NCI-H69 (cell line): Measurements from ENCODE around the gene CFAP77.
A peak's percentile ranks its signal among the peaks of the same experiment; 100 is the strongest.

Experiments used
- DNase-seq: peaks from one replicate; lab custom pipeline; 2025; lab: John Stamatoyannopoulos, UW

Gene CFAP77

GRCh38 chr9:132582276-132582785, 172.3 kb downstream of the CFAP77 start, which contains the start of gene BARHL1:
BARHL1 (plus strand) TSS chr9:132582606; CDS start chr9:132582798, 192 bp downstream.
- DNase-seq, result peak; percentile 58

GRCh38 chr9:132582786-132583583, 173.0 kb downstream of the CFAP77 start:
- no peak for DNase-seq

GRCh38 chr9:132583584-132584304, 173.7 kb downstream of the CFAP77 start:
- DNase-seq, result no peak

GRCh38 chr9:132584601-132585560, 174.9 kb downstream of the CFAP77 start:
- DNase-seq, result no peak

GRCh38 chr9:132585954-132586829, 176.2 kb downstream of the CFAP77 start:
- peak; percentile 69 for DNase-seq

GRCh38 chr9:132586830-132587591, 177.0 kb downstream of the CFAP77 start:
- DNase-seq, result peak; percentile 69

- no peak for DNase-seq
These were observed 177.6 kb downstream of the CFAP77 start for GRCh38 chr9:132587592-132587955.

- DNase-seq, result no peak
These were observed 178.1 kb downstream of the CFAP77 start for GRCh38 chr9:132588098-132588497.

GRCh38 chr9:132588501-132589147, 178.6 kb downstream of the CFAP77 start:
- no peak for DNase-seq

GRCh38 chr9:132589148-132590036, 179.4 kb downstream of the CFAP77 start:
- peak; percentile 49 for DNase-seq

- no peak for DNase-seq
These were observed 180.0 kb downstream of the CFAP77 start for GRCh38 chr9:132590037-132590317.

- no peak for DNase-seq
These were observed 180.5 kb downstream of the CFAP77 start for GRCh38 chr9:132590318-132591182.

- DNase-seq, result no peak
These were observed 181.2 kb downstream of the CFAP77 start for GRCh38 chr9:132591244-132591643.

GRCh38 chr9:132591751-132592314, 181.8 kb downstream of the CFAP77 start:
- no peak for DNase-seq

GRCh38 chr9:132592451-132592850, 182.4 kb downstream of the CFAP77 start:
- no peak for DNase-seq

GRCh38 chr9:132594412-132594811, 184.4 kb downstream of the CFAP77 start:
- no peak for DNase-seq

GRCh38 chr9:132595319-132595718, 185.3 kb downstream of the CFAP77 start:
- DNase-seq, result no peak
